GM12892 (cell line): ENCODE measurements around the gene NUTF2.

ENCODE experiments used
- POLR2A ChIP-seq: IDR thresholded peaks from 2 replicates; pipeline ENCODE4 v1.6.1; 2011; ENCODE audit warnings: low read depth, low read length, control low read depth
- POLR2AphosphoS5 ChIP-seq: IDR thresholded peaks from 2 replicates; pipeline ENCODE4 v1.6.1; 2011; ENCODE audit warnings: low read depth, low read length, control low read depth
- TAF1 ChIP-seq: IDR thresholded peaks from 2 replicates; pipeline ENCODE4 v1.6.1; 2011; ENCODE audit warnings: low read depth, mild to moderate bottlenecking, control low read depth, low read length, borderline replicate concordance

DNA sequence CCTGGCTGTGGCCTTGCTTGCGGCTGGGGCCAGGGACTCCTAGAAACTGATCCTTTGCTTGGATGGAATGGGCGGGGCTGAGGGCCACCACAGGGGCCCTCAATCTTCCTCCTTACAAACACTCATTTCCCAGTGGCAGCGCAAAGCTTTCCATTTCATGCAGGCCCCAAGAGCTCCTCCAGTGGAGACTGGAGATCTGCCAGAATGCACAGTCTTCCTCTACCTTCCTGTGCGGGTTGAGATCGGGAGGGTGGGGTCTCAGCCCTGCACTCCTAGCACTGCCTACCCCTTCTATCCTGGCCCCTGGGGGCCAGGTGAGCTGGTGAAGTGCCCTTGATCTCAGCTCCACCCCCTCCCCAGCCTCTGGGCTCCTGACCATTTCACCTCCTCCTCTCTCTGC is 39.7 kb downstream of the NUTF2 start:
- no peak for TF ChIP-seq POLR2A
- no peak for TF ChIP-seq POLR2AphosphoS5
- no peak for TF ChIP-seq TAF1
